GM12872 (cell line): Measurements from ENCODE around the gene SRGAP3.

ENCODE experiments used
- CTCF ChIP-seq: IDR thresholded peaks from 3 replicates; pipeline ENCODE4 v1.5.1; 2011; ENCODE audit warnings: low read depth, mild to moderate bottlenecking, low read length, moderate library complexity; ENCODE audit not compliant: insufficient read depth

The SRGAP3 gene

DNA sequence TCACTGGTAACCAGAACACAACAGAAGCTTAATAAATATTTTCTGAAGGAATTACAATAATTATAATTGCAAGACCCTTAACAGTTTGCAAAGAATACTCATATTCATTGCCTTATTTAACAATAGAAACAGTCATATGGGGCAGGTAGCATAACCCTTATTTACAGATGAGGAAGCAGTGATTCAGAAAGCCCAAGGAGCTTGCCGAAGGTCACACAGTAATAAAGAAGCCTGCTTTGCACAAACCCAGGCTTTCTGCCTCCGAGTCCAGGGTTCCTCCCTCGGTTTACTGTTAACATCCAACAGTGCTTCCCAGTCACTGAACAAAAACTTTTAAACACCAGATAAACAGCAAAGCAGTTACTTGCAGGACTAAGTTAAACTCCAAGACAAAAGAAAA, 35.3 kb downstream of the SRGAP3 start:
- no peak for TF ChIP-seq CTCF

DNA sequence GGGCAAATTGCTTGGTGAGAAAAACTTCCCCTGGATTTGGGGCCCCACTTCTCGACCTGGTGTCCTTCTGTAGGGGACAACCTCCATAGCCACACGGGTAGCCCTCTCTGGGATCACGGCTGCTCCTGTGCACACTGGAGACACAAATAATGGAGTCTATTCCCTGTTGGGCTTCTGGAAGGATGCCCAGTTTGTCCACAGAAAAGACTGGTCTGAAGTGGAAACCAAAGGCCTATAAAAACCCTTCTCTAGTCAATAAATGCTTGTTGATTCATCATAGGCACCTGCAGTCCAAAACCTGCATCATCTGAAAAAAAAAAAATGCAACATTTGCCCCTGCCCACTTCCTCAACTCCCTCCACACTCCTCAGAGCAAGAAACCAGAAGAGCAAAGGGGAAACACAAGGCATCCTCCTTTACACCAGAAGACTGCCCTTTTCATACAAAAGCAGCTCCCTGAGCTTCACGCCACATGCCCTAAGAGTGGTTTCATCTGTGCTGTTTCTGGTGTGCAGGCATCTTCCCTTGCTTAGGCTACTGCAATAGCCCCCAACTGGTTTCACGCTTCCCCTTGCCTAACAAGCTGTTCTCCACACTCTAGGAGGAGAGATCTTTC, 36.3 kb downstream of the SRGAP3 start:
- TF ChIP-seq CTCF: no peak

DNA sequence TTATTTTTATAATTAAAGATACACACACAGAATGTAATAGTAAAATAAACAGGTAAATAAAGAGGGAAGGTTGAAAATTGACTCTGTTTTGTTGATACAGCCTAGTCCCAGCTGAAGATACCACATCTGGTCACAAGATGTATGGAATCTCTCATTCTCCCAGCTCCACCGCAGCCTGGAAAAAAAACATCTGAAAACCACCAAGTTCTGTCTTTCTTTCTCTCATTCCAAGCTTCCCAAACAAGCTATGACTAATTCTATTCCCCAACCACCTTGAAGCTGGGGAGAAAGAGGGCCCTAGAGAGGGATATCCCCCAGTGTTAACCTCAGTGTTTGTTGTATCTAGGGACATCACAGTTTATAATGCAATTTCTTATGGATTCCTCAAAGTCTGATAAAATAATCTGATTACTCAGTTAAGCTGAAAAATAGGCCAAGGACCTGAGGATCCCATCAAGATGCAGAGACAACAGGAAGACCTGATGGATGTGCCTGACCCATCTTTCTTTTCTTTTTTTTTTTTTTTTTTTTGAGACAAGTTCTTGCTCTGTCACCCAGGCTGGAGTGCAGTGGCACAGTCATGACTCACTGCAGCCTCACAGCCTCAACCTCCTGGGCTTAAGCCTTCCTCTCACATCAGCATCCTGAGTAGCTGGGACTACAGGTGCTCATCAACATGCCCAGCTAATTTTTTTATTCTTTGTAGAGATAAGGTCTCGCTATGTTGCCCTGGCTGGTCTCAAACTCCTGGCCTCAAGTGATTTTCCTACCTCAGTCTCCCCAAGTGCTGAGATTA, 38.1 kb downstream of the SRGAP3 start:
- TF ChIP-seq CTCF: no peak

- no peak for TF ChIP-seq CTCF
Measured at GRCh38 chr3:9209777-9210176, 39.7 kb downstream of the SRGAP3 start.

- TF ChIP-seq CTCF: no peak
Measured at GRCh38 chr3:9208605-9209152, 40.8 kb downstream of the SRGAP3 start.

GRCh38 chr3:9207116-9207763, 42.2 kb downstream of the SRGAP3 start:
- no peak for TF ChIP-seq CTCF

DNA sequence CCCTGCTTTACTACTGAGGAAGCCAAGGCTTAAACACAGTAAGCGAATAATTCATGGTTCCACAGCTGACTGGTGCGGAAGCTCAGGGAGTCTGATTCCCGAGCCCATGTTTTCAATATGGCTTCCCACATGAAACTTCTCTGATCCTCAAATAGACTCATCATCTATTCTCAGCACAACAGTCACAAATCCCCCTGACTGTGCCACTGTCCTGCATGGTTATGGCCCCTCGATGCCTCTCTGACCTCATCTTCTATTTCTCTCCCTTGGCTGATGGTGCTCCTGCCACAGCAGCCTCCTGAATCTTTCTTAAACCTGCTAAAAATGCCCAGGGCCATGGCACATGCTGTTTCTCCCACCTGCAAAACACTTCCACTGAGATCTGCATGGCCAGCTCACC, 43.2 kb downstream of the SRGAP3 start:
- no peak for TF ChIP-seq CTCF
